GM19025 (cell line): Measurements from ENCODE around the gene ABHD6.
"Not testable (repeated sequence)": the region's sequence is repeated elsewhere in the genome, so short reads cannot be mapped to it uniquely, and the experiment has no call there.

Experiments
- ATAC-seq: cut with Tn5 transposase; IDR thresholded peaks from one replicate; pipeline ENCODE4 v1.9.1; 2021; ENCODE audit warnings: mild to moderate bottlenecking, low read depth, moderate library complexity; ENCODE audit not compliant: unreplicated experiment

Gene ABHD6

DNA sequence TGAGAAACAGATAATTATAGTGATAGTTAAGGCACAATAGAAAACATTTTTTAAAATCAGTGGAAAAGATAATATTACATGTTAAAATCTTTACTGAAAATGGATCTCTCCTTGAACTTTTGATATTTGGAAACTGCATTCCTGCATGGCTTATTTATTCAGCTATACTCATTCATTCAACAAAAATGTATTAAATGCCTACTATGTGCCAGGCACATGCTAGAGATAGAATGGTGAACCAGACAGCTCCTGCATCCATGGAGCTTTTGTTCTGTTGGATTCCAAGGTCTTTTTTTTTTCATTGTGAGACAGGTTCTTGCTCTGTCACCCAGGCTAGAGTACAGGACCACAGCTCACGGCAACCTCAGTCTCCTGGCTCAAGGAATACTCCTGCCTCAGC, 99.6 kb downstream of the ABHD6 start:
- ATAC-seq: no peak

DNA sequence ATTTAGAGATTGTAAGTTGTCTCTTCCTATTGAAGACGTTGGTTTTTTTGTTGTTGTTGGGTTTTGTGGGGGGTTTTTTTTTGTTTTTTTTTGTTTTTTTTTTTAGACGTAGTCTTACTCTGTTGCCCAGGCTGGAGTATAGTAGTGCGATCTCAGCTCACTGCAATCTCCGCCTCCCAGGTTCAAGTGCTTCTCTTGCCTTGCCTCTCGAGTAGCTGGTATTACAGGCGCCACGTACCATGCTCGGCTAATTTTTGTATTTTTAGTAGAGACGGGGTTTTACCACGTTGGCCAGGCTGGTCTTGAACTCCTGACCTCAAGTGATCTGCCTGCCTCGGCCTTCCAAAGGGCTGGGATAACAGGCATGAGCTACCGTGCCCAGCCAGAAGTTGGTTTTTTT, 101.6 kb downstream of the ABHD6 start:
- not testable (repeated sequence) for ATAC-seq

GRCh38 chr3:58340594-58341244, 103.1 kb downstream of the ABHD6 start:
- no peak for ATAC-seq

- ATAC-seq: no peak
Measured at GRCh38 chr3:58341376-58341775, 103.8 kb downstream of the ABHD6 start.

DNA sequence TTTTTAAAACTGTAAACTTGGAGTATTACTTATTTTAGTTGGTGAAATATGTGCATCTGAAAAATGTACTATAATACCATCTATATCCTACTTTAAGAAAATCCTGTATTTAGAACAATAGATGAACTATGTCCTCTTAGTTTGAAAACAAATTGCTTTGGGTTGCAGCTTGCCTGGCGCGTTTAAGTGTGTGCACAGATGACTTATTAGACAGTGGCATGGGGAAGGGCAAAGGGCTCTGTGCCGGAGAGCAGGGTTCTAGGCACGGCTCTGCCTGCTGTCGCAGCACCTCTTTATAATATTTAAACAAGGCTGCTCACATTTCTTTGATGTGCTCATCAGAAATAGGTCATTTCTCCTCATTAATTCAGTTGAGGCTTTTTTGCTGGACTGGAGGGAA, 105.1 kb downstream of the ABHD6 start:
- ATAC-seq: no peak
